Measurements from ENCODE around the gene ST13. TPM values are rescaled to one million over a fixed set of nuclear protein-coding genes. Genes with fewer than 3 reads are reported as not detected.
A peak's percentile ranks its signal among the peaks of the same experiment; 100 is the strongest.
"Not testable (repeated sequence)": the region's sequence is repeated elsewhere in the genome, so short reads cannot be mapped to it uniquely, and the experiment has no call there.

Gene ST13
- total and polyA plus RNA-seq, 3 experiments from 2014 or later, result 176 to 218 (median 201) TPM

GRCh38 chr22:40855979-40856512 is 393 bp downstream of the ST13 start:
- Mint-ChIP-seq H3K27me3 (no peaks in the 10 kb centered on the region), H3K27ac (peak overlapping the region; percentile 99 to 100 (median 100)), H3K36me3 (peaks cover 0 to 33% (median 9%) of the 10 kb centered on the region in 3 donors), H3K9me3 (no peaks in the 10 kb centered on the region), H3K4me3 (peak overlapping the region; percentile 94 to 99 (median 96)), H3K4me1 (peaks cover 55 to 82% (median 64%) of the 10 kb centered on the region in 3 donors)
- no peaks in the 10 kb centered on the region for H3K9me3 ChIP-seq (ENCODE audit: low read length)
- no peaks in the 10 kb centered on the region for H3K36me3 ChIP-seq (ENCODE audit: insufficient read depth, low read length)
- H3K4me3 ChIP-seq (ENCODE audit: low read length), result peak overlapping the region; percentile 82
- H3K27ac ChIP-seq (ENCODE audit: low read depth, low read length), result peak overlapping the region; percentile 99
- DNase-seq, result peak in 2 of 5 donors; percentile 24 to 34
- CTCF ChIA-PET, result interaction anchor here (1.2 to 1.7 kb wide), 2 partner anchors 10 to 38 kb away, joined by 3 to 9 read pairs; no protein-coding TSS in a partner anchor
- POLR2A ChIA-PET, result interaction anchor here (0.6 to 1.2 kb wide), 10 partner anchors 13 to 1339 kb away, joined by 3 to 7 read pairs (median 4); partner anchors contain the start of genes DESI1, PHF5A, RBX1 and SLC25A17
- peaks cover 45% of the 10 kb centered on the region for H3K4me1 ChIP-seq (ENCODE audit: insufficient read depth, low read length)
- H3K27me3 ChIP-seq (ENCODE audit: insufficient read depth, low read length, poor library complexity, severe bottlenecking), result no peaks in the 10 kb centered on the region

GRCh38 chr22:40855071-40855978 is 1.1 kb downstream of the ST13 start:
- Mint-ChIP-seq H3K27me3 (no peaks in the 10 kb centered on the region), H3K4me3 (peak overlapping the region; percentile 94 to 99 (median 96)), H3K9me3 (no peaks in the 10 kb centered on the region), H3K27ac (peak overlapping the region; percentile 91 to 100 (median 100)), H3K36me3 (peaks cover 0 to 32% (median 4%) of the 10 kb centered on the region in 3 donors), H3K4me1 (peaks cover 54 to 84% (median 63%) of the 10 kb centered on the region in 3 donors)
- Histone ChIP-seq H3K27ac (ENCODE audit: low read depth, low read length) (peak overlapping the region; percentile 99), H3K9me3 (ENCODE audit: low read length) (no peaks in the 10 kb centered on the region), H3K4me1 (ENCODE audit: insufficient read depth, low read length) (peaks cover 45% of the 10 kb centered on the region), H3K4me3 (ENCODE audit: low read length) (peak overlapping the region; percentile 82), H3K36me3 (ENCODE audit: insufficient read depth, low read length) (no peaks in the 10 kb centered on the region), H3K27me3 (ENCODE audit: insufficient read depth, low read length, poor library complexity, severe bottlenecking) (no peaks in the 10 kb centered on the region)
- DNase-seq, result peak in 1 of 5 donors; percentile 4
- ChIA-PET POLR2A (interaction anchor here (1.0 kb wide), 1 partner anchor 13 kb away, joined by 4 read pairs; no protein-coding TSS in a partner anchor), CTCF (no interaction called here)

- Mint-ChIP-seq H3K36me3 (peaks cover 0 to 42% (median 7%) of the 10 kb centered on the region in 3 donors), H3K27me3 (no peaks in the 10 kb centered on the region), H3K9me3 (no peaks in the 10 kb centered on the region), H3K27ac (peak overlapping the region in 5 of 8 donors; percentile 15 to 99 (median 70)), H3K4me3 (peak overlapping the region in 6 of 7 donors; percentile 24 to 78 (median 48)), H3K4me1 (peaks cover 55 to 81% (median 65%) of the 10 kb centered on the region in 3 donors)
- H3K36me3 ChIP-seq (ENCODE audit: insufficient read depth, low read length), result peaks cover 5% of the 10 kb centered on the region
- no peaks in the 10 kb centered on the region for H3K27me3 ChIP-seq (ENCODE audit: insufficient read depth, low read length, poor library complexity, severe bottlenecking)
- no peaks in the 10 kb centered on the region for H3K9me3 ChIP-seq (ENCODE audit: low read length)
- DNase-seq, result no peak
- no peak overlapping the region for H3K4me3 ChIP-seq (ENCODE audit: low read length)
- no peak overlapping the region for H3K27ac ChIP-seq (ENCODE audit: low read depth, low read length)
- ChIA-PET POLR2A (interaction anchor here (0.7 kb wide), 1 partner anchor 656 kb away, joined by 3 read pairs; no protein-coding TSS in a partner anchor), CTCF (no interaction called here)
- peaks cover 45% of the 10 kb centered on the region for H3K4me1 ChIP-seq (ENCODE audit: insufficient read depth, low read length)
Observed at GRCh38 chr22:40853961-40854360, 2.5 kb downstream of the ST13 start.

GRCh38 chr22:40853333-40853732 is 3.1 kb downstream of the ST13 start:
- peak overlapping the region in 7 of 8 donors; percentile 15 to 99 (median 43) for H3K27ac Mint-ChIP-seq
- CTCF ChIA-PET, result no interaction called here
- H3K4me1 Mint-ChIP-seq, result peaks cover 52 to 78% (median 65%) of the 10 kb centered on the region in 3 donors

GRCh38 chr22:40845816-40846215 is 10.6 kb downstream of the ST13 start:
- H3K4me1 ChIP-seq (ENCODE audit: insufficient read depth, low read length); H3K9me3 Mint-ChIP-seq; H3K27me3 ChIP-seq (ENCODE audit: insufficient read depth, low read length, poor library complexity, severe bottlenecking); H3K27me3 Mint-ChIP-seq; DNase-seq; CTCF ChIA-PET; H3K27ac Mint-ChIP-seq; H3K4me3 ChIP-seq (ENCODE audit: low read length); H3K4me3 Mint-ChIP-seq; H3K9me3 ChIP-seq (ENCODE audit: low read length); H3K27ac ChIP-seq (ENCODE audit: low read depth, low read length): not testable (repeated sequence)
- POLR2A ChIA-PET, result interaction anchor here (0.7 kb wide), 1 partner anchor 372 kb away, joined by 3 read pairs; no protein-coding TSS in a partner anchor
- peaks cover 11 to 31% (median 28%) of the 10 kb centered on the region in 3 donors for H3K4me1 Mint-ChIP-seq
- peaks cover 42% of the 10 kb centered on the region for H3K36me3 ChIP-seq (ENCODE audit: insufficient read depth, low read length)
- H3K36me3 Mint-ChIP-seq, result peaks cover 2 to 81% (median 17%) of the 10 kb centered on the region in 3 donors

More at GRCh38 chr22:40853333-40853732, 3.1 kb downstream of the ST13 start:
- Mint-ChIP-seq H3K36me3 (peaks cover 0 to 47% (median 7%) of the 10 kb centered on the region in 3 donors), H3K9me3 (no peaks in the 10 kb centered on the region), H3K27me3 (no peaks in the 10 kb centered on the region), H3K4me3 (peak overlapping the region in 3 of 7 donors; percentile 24 to 60 (median 44))
- POLR2A ChIA-PET, result interaction anchor here (0.7 kb wide), 1 partner anchor 656 kb away, joined by 3 read pairs; no protein-coding TSS in a partner anchor
- Histone ChIP-seq H3K27me3 (ENCODE audit: insufficient read depth, low read length, poor library complexity, severe bottlenecking) (no peaks in the 10 kb centered on the region), H3K36me3 (ENCODE audit: insufficient read depth, low read length) (peaks cover 5% of the 10 kb centered on the region), H3K4me1 (ENCODE audit: insufficient read depth, low read length) (peaks cover 44% of the 10 kb centered on the region), H3K4me3 (ENCODE audit: low read length) (no peak overlapping the region), H3K9me3 (ENCODE audit: low read length) (no peaks in the 10 kb centered on the region), H3K27ac (ENCODE audit: low read depth, low read length) (no peak overlapping the region)
- no peak for DNase-seq

- no peaks in the 10 kb centered on the region for H3K4me1 ChIP-seq (ENCODE audit: insufficient read depth, low read length)
- H3K27me3 ChIP-seq (ENCODE audit: insufficient read depth, low read length, poor library complexity, severe bottlenecking), result no peaks in the 10 kb centered on the region
- no peaks in the 10 kb centered on the region for H3K27me3 Mint-ChIP-seq
- no peak overlapping the region for H3K27ac Mint-ChIP-seq
- POLR2A ChIA-PET, result no interaction called here
- H3K9me3 Mint-ChIP-seq, result no peaks in the 10 kb centered on the region
- H3K27ac ChIP-seq (ENCODE audit: low read depth, low read length), result no peak overlapping the region
- peaks cover 10 to 25% (median 24%) of the 10 kb centered on the region in 3 donors for H3K4me1 Mint-ChIP-seq
- no peak overlapping the region for H3K4me3 Mint-ChIP-seq
- H3K9me3 ChIP-seq (ENCODE audit: low read length), result no peaks in the 10 kb centered on the region
- peaks cover 50% of the 10 kb centered on the region for H3K36me3 ChIP-seq (ENCODE audit: insufficient read depth, low read length)
- no peak overlapping the region for H3K4me3 ChIP-seq (ENCODE audit: low read length)
- CTCF ChIA-PET, result no interaction called here
- DNase-seq, result no peak
- H3K36me3 Mint-ChIP-seq, result peaks cover 10 to 83% (median 26%) of the 10 kb centered on the region in 3 donors
Observed at GRCh38 chr22:40844951-40845350, 11.5 kb downstream of the ST13 start.

- no peaks in the 10 kb centered on the region for H3K27me3 Mint-ChIP-seq
- no peaks in the 10 kb centered on the region for H3K9me3 Mint-ChIP-seq
- Histone ChIP-seq H3K27me3 (ENCODE audit: insufficient read depth, low read length, poor library complexity, severe bottlenecking) (no peaks in the 10 kb centered on the region), H3K4me3 (ENCODE audit: low read length) (no peak overlapping the region), H3K4me1 (ENCODE audit: insufficient read depth, low read length) (no peaks in the 10 kb centered on the region), H3K9me3 (ENCODE audit: low read length) (no peaks in the 10 kb centered on the region), H3K27ac (ENCODE audit: low read depth, low read length) (no peak overlapping the region), H3K36me3 (ENCODE audit: insufficient read depth, low read length) (peaks cover 62% of the 10 kb centered on the region)
- H3K4me1 Mint-ChIP-seq, result peaks cover 11 to 30% (median 14%) of the 10 kb centered on the region in 3 donors
- peaks cover 10 to 83% (median 27%) of the 10 kb centered on the region in 3 donors for H3K36me3 Mint-ChIP-seq
- no peak for DNase-seq
- ChIA-PET CTCF (no interaction called here), POLR2A (no interaction called here)
- H3K4me3 Mint-ChIP-seq, result no peak overlapping the region
- H3K27ac Mint-ChIP-seq, result peak overlapping the region in 2 of 8 donors; percentile 35 to 42
Observed at GRCh38 chr22:40838486-40838885, 18.0 kb downstream of the ST13 start.

Data from CD8-positive, alpha-beta memory T cell (primary cell).